ENCODE measurements around the gene KRTAP10-1.
"Not testable (repeated sequence)": the region's sequence is repeated elsewhere in the genome, so short reads cannot be mapped to it uniquely, and the experiment has no call there.

KRTAP10-1 gene, protein sequence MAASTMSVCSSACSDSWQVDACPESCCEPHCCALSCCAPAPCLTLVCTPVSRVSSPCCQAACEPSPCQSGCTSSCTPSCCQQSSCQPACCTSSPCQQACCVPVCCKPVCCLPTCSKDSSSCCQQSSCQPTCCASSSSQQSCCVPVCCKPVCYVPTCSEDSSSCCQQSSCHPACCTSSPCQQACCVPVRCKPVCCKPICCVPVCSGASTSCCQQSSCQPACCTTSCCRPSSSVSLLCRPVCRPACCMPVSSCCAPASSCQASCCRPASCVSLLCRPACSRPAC

DNA sequence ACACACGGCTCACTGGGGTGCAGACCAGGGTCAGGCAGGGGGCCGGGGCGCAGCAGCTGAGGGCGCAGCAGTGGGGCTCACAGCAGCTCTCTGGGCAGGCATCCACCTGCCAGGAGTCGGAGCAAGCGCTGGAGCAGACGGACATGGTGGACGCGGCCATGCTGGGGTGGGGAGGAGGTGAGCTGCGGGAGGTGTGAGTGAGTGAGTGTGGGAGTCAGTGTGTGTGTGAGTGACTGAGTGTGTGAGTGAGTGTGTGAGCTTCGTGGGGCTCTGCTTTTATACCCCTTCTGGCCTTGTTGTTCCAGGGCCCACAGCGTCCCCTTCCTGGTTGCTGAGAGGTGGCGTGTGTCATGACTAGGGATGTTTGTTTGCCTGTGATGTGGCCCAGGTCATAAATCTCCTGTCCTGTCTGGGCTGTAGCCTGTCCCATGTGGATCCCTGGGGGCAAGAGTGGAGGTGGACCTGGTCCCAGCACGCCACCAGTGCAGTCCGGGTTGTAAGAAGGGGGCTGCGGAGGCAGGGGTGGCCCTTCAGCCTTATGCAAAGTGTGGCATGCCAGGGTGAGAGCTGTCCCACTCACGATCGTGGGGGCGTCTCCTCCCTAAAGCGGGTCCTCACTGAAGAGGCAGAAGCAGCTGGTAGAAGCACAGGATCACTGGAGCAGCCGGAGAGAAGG lies at the start of gene KRTAP10-1:
TSS of gene KRTAP10-1 (minus strand) at position 205 of the 676 bp plus-strand sequence. CDS start at position 160, 45 bp downstream.
- DNase-seq = no peak

DNA sequence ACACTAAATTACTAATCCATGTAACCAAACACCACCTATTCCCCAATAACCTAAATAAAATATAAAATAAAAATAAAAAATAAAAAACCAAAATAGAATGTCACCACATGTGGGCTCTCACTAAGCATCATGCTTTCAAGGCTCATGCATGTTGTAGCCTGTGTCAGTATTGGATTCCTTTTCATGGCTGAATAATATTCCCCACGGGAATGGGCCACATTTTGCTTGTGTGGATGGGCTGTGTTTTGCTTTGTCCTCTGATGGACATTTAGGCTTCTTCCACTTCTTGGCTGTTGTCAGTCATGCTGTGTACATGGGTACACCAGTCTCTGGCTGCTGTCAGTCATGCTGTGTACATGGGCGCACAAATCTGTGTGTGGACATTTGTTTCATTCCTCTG lies 49.1 kb upstream of the KRTAP10-1 start:
- no peak for DNase-seq

DNA sequence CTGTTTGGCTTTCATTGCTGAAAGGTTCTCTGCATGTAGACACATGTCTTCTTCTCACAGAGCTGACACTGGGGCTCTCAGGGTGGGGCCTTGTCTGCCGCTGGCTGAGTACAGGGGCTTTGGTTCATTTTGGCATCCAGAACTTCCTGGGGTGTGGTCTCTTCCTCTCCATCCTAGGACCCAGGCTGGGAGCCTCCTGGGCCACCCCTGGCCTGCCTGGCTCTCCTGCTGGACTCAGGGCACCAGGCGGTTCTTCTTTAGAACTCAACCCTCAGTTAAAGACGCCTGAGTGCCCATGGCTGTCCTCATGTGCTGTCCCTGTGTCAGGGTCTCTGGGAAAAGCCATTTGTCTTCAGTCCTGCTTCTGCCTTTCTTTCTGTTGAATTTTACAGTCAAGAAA lies 45.9 kb upstream of the KRTAP10-1 start:
- no peak for DNase-seq

DNA sequence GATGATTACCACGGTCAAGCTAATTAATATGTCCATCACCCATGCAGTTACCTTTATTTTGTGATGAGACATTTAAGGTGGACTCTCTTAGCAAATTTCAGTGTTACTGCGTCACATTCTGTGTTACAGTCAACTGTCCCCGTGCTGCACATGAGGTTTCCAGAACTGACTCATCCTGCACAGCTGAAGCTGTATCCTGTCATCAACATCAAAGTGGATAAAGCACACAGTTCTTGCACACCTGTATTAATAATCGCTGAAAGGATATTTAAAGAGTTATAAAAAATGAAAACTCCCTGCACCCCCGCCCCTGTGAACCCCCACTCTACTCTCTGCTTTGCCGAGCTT lies 43.8 kb upstream of the KRTAP10-1 start:
- DNase-seq = no peak

DNA sequence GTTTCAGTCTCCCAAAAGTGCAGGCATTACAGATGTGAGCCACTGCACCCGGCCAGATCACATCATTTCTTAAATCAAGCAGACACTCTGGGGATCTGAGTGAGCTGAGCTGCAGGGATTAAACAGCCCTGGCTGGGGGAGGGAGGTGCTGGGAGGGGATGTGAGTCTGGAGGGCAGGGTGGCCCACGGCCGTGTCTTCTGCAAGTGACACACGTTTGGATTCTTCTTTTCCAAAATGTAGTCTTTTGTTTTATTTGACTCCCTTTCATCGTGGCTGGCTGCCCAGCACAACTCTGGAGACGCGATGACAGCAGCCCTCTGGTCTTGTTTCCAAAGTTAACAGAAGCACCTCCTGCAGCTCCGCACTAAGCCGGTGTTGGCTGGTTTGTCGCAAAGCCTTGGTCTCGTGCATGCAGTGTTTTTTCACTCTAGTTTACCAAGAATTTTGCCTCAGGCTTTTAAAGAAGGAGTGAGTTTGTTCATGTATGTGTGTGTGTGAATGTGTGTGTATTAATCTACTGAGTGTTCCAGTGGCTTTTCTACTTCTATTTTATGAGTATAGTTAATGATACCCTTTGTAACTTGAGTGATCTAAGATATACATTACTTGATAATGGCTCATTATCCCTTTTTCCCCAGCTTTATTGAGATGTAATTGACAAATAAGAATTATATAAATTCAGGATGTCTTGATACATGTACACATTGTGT lies 43.2 kb upstream of the KRTAP10-1 start:
- DNase-seq = no peak

DNA sequence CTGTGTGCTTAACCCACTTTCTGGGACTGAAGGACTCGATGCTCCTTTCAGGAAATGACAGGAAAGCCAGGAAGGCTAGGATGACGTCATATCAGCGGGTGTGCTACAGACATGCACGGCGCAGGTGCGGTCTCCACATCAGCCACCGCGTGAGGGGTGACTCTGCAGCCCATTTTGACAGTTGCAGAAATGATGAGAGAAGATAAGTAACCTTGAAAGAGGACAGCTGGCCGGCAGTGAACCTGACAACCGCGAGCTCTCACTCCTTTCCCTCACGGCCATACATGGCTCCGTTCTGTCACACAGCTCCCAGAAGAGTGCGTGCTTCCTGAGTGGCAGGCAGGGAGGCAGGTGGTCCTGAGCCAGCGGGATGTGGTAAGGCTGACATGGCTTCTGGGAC lies 42.1 kb upstream of the KRTAP10-1 start:
- DNase-seq = no peak

DNA sequence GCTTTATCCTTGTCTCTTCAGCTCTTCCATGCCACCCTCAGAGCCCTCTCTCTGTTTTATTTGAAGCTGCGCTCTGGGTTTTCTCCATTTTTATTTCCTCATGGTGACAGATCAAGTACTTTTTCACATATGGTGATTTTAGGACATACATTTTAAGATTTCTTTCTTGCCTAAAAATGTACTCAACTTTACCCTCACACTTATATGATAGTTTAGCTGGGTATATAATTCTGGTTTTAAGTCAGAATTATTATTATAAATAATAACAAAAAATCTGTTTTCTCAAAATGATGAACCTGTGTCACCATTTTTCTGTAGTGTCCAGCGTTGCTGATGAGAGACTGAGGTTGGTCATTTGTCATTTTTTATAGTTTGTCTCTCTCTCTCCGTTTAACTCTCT lies 41.2 kb upstream of the KRTAP10-1 start:
- no peak for DNase-seq

DNA sequence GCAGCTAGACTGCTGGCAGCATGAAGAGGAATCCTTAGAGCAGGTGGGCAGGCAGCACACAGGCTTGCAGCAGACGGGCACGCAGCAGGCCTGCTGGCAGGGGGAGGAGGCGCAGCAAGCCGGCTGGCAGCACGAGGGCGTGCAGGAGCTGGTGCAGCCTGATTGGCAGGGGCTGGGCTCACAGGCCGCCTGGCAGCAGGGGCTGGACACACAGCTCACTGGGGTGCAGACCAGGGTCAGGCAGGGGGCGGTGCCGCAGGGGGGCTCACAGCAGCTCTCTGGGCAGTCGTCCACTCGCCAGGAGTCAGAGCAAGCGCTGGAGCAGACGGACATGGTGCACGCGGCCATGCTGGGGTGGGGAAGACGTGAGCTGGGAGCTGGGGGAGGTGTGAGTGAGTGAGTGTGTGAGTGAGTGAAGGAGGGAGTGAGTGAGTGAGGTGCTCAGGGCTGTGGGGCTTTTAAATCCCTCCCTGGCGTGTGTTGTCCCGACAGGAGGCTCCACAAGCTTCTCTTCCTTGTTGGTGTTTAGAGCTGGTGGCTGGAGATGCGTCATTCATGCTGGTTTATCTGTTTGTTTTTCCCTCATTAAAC lies 40.3 kb upstream of the KRTAP10-1 start, which contains the start of gene KRTAP10-5:
TSS of gene KRTAP10-5 (minus strand) at position 374 of the 591 bp plus-strand sequence. CDS start at position 348, 26 bp downstream.
- DNase-seq = not testable (repeated sequence)

DNA sequence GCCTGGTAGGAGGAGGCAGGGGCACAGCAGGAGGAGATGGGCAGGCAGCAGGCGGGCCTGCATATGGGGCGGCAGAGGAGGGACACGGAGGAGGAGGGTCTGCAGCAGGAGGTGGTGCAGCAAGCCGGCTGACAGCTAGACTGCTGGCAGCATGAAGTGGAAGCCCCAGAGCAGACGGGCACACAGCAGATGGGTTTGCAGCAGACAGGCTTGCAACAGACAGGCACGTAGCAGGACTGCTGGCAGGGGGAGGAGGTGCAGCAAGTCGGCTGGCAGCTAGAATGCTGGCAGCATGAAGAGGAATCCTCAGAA lies 39.8 kb upstream of the KRTAP10-1 start:
- DNase-seq = no peak

DNA sequence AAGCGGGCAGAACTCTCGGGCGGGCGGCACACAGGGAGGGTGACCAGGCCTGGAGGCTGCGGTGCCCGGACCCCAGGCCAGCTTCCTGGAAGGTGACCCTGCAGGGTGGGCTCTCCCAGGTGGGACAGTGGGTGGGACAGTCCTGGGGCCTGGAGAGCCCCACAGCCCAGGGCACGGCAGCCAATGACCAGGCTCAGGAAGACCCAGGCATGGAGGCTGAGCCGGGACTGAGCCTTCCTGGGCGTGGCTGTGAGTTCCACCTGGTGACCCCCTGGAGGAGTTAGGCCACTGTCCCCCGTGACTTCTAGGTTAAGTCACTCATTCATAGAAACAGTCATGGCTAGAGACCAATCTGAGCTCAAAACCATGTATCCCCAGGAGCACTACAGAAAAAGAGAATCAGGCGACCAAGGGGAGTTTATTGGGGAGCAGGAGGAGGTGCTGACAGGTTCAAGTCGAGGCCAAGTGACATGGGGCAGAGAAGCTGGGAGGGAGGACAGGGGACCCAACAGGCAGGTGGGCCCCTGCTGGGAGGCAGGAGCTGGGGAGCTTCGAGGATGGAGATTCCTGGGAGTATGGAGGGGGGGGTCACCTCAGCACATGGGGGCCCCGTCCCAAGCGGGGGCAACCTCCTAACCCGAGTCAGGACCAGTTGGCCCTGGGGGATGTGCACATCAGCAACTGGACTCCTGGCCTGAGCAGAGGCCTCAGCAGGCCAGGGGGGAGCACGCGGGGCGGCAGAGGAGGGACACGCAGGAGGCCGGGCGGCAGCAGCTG lies 39.2 kb upstream of the KRTAP10-1 start:
- DNase-seq = no peak

DNA sequence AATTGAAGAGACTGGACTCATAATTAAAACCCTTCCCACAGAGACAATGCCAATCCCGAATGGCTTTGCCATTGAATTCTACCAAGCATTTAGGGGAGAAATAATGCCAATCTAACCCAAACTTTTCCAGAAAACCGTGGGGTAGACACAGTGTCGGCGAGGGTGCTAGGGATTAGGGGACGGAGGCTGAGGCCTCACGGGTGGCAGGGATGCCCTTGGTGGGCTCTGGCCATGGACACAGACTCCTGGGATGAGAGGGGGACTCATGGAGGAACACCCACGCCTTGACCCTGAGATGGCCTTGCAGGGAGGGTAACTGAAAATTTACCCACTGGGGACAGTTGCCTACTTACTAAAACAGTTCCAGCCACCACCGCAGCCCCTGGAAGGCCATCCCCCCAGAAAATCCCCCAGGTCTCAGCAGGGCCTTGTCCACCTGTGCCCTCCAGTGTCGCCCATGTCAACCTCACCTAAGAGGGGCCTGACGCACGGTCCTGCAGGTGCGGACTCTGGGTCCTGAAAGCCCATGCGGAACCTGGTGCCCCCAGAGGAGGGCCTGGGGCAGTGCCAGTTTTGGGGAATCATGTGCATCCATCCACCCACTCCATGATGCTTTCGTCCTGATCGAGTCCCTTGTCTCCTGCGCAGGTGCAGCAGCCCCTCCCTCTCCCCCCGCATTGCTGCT lies 38.5 kb upstream of the KRTAP10-1 start:
- no peak for DNase-seq

DNA sequence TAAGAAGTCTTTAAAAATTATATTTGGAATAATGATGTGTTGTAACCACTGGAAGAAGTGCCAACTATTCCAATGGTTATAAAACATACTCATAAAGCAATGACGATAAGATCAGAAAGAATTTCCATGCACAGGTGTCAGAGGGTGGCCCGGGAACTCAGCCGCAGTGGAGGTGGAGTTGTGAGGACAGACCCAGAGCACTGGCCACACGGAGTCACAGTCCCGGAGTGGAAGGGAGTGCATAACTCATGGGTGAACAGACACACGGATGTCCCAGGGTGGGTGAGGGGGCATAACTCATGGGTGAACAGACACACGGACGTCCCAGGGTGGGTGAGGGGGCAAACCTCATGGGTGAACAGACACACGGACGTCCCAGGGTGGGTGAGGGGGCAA lies 36.0 kb upstream of the KRTAP10-1 start:
- no peak for DNase-seq

DNA sequence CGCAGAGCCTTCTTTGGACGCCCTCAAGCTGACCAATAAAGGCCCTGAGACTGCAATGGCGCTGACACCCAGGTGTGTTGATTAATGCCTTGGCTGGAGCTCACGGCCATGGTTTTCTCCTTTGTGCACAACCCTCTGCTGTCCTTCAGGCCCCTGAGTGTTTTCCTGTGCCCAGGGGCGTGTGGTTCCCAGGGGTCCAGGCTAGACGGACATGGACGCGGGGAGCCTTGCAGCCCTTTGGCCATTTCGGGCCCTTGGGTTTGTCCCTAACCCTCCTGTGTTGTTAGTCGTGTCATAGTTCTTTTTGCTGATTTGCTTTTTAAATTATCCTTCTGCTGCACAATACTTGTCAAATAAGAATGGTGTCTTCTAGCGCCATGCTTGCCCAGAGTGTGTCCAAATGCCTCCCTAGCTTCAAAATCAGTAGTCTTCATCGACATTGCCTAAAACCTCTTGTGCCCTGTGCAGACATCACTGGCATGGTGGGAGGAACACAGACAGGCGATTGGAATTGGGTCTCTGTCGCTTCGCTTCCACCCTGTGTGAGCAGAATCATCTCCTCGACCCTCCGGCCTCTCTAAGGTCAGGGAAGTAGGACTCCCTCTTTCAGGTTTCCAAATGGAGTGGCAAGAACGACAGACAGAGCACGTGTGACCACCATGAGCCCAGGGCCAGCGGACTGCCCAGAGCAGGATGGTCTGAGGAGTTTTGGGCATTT lies 35.5 kb upstream of the KRTAP10-1 start:
- DNase-seq = no peak

DNA sequence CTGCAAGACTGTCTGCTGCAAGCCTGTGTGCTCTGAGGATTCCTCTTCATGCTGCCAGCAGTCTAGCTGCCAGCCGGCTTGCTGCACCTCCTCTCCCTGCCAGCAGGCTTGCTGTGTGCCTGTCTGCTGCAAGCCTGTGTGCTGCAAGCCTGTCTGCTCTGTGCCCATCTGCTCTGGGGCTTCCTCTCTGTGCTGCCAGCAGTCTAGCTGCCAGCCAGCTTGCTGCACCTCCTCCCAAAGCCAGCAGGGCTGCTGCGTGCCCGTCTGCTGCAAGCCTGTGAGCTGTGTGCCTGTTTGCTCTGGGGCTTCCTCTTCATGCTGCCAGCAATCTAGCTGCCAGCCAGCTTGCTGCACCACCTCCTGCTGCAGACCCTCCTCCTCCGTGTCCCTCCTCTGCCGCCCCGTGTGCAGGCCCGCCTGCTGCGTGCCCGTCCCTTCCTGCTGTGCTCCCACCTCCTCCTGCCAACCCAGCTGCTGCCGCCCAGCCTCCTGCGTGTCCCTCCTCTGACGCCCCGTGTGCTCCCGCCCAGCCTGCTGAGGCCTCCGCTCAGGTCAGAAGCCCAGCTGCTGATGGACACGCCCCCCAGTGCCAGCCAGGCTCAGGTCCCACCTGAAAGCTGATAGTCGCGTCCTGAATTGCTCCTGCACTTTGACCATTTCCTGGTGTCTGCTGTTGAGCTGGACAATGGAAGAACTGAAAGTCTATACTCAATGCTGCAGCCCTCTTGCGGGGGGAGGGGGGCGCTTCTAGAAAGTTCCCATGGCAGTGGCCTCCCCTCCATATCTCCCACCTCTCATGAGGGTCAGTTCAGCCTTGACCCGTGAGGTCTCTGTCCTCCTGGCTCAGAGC lies 34.7 kb upstream of the KRTAP10-1 start:
- no peak for DNase-seq

DNA sequence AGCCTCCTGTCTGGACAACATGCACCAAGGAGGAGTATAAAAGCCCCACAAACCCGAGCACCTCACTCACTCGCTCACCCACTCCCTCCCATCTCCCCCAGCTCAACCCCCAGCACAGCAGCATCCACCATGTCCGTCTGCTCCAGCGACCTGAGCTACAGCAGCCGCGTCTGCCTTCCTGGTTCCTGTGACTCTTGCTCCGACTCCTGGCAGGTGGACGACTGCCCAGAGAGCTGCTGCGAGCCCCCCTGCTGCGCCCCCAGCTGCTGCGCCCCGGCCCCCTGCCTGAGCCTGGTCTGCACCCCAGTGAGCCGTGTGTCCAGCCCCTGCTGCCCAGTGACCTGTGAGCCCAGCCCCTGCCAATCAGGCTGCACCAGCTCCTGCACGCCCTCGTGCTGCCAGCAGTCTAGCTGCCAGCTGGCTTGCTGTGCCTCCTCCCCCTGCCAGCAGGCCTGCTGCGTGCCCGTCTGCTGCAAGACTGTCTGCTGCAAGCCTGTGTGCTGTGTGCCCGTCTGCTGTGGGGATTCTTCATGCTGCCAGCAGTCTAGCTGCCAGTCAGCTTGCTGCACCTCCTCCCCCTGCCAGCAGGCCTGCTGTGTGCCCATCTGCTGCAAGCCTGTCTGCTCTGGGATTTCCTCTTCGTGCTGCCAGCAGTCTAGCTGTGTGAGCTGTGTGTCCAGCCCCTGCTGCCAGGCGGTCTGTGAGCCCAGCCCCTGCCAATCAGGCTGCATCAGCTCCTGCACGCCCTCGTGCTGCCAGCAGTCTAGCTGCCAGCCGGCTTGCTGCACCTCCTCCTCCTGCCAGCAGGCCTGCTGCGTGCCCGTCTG lies 33.8 kb upstream of the KRTAP10-1 start, which contains the start of gene KRTAP10-4:
TSS of gene KRTAP10-4 (plus strand) at position 100 of the 827 bp plus-strand sequence. CDS start at position 130, 30 bp downstream.
- not testable (repeated sequence) for DNase-seq

DNA sequence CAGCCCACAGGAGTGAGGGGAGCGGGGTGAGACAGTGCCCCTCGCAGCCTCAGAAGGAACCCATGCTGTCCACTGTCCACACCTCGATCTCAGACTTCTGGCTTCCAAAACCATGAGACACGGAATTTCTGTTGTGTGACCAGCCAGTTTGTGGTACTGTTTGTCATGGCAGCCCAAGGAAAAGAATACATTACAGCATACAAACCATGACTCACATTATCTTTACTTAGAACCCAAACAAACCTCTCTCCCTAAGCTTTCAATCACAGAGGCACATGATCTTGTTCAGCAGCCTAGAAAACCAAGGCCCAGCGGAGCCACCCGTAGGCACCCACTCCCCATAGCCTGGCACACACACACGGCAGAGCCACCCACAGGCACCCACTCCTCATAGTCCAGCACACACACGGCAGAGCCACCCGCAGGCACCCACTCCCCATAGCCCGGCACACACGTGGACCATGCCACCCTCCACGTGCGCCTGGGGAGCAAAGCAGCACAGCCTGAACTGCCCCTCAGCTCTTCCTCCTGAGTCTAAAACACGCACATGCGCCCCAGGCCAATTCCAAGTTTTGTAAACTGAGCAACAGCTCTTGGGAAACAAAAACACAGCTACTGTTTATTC lies 33.1 kb upstream of the KRTAP10-1 start:
- DNase-seq = no peak

DNA sequence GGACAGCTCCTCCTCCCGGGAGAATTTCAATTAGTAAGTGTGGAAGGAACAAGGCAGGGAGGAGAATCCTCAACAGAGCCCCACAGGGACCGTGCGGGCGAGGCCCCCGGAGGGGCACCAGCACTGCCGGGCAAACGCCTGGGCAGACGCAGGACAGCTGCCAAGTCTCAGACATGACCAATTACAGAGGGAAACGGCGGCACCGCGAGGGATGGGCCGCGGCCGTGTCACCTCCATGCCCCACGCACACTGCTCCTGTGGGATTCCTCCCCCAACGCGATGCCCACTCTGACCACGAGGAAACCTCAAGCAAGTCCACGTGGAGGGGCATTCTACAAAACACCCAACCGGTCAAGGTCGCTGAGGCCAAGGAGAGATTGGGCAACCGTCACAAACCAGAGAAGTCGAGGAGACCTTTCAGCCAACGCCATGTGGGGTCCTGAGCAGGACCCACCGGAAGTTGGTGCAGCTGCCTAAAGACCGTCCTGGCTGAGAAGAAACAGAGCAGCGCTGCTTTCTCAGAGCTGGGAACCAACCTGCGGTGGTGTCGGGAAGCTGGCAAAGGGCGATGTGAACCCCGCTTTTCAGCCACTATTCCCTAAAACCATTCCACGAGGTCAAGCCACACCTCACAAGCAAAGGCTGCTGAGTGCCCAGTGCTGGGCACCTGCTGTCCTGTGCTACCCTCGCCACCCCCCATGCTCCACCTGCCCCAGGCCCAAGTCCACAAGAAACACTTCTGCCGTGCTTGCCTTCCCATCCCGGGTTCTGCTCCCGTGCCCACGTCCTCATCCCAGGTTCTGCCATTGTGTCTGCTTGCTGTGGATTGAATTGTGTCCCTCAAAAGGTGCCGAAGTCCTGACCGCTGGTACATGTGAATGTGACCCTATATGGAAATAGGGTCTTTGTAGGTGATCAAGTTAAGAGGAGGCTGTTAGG lies 32.1 kb upstream of the KRTAP10-1 start:
- DNase-seq = no peak

DNA sequence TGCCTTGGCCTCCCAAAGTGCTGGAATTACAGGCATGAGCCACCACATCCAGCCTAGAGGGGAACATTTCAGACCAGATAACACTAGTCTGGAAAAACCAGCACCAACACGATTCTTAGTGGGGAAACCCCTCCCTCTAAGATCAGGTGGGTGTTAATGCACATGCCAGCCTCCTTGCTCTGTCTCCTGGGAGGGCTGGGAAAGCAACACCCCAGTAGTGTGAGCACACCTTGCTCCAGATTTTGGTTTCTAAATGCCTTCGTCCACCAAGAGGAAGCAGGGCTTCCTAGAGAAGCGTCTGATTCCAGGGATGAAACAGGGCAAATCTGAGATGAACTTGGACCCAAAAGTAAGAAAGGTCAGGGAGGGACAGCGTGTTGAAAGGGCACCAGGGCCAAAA lies 31.3 kb upstream of the KRTAP10-1 start:
- DNase-seq = no peak
